ENCODE results near the gene ABCA10.

ABCA10 gene

DNA sequence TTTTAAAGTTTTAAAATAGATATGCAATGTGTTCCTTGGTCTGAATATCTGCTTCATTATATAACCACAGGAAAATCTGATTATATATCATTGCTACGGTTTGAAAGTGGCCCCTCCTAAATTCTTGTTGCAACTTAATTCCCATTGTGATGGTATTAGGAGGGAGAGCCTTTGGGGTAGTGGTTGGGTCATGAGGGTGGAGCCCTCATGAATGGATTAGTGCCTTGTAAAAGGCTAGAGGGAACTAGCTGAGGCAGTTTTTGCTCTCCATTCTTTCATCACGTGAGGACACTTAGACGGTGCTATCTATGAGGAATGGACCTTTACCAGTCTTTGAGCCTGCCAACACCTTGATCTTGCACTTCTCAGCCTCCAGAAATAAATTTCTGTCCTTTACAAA is 94.5 kb downstream of the ABCA10 start:
- no peaks in the 10 kb centered on the region for H3K27me3 ChIP-seq
- H3K27ac ChIP-seq: no peak overlapping the region
- no peak overlapping the region for H3K4me3 ChIP-seq (ENCODE audit: low read depth in 1 of 2, low read length in 1 of 2)
- TF ChIP-seq, protein P1, sequence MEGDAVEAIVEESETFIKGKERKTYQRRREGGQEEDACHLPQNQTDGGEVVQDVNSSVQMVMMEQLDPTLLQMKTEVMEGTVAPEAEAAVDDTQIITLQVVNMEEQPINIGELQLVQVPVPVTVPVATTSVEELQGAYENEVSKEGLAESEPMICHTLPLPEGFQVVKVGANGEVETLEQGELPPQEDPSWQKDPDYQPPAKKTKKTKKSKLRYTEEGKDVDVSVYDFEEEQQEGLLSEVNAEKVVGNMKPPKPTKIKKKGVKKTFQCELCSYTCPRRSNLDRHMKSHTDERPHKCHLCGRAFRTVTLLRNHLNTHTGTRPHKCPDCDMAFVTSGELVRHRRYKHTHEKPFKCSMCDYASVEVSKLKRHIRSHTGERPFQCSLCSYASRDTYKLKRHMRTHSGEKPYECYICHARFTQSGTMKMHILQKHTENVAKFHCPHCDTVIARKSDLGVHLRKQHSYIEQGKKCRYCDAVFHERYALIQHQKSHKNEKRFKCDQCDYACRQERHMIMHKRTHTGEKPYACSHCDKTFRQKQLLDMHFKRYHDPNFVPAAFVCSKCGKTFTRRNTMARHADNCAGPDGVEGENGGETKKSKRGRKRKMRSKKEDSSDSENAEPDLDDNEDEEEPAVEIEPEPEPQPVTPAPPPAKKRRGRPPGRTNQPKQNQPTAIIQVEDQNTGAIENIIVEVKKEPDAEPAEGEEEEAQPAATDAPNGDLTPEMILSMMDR (IDR thresholded peaks at IDR 0.05): no peak
- H3K9me3 ChIP-seq: no peaks in the 10 kb centered on the region
- no peaks in the 10 kb centered on the region for H3K4me1 ChIP-seq (ENCODE audit: control insufficient read depth in 1 of 2, insufficient read depth in 1 of 2, low read depth in 1 of 2, low read length in 1 of 2)
- no peaks in the 10 kb centered on the region for H3K36me3 ChIP-seq

DNA sequence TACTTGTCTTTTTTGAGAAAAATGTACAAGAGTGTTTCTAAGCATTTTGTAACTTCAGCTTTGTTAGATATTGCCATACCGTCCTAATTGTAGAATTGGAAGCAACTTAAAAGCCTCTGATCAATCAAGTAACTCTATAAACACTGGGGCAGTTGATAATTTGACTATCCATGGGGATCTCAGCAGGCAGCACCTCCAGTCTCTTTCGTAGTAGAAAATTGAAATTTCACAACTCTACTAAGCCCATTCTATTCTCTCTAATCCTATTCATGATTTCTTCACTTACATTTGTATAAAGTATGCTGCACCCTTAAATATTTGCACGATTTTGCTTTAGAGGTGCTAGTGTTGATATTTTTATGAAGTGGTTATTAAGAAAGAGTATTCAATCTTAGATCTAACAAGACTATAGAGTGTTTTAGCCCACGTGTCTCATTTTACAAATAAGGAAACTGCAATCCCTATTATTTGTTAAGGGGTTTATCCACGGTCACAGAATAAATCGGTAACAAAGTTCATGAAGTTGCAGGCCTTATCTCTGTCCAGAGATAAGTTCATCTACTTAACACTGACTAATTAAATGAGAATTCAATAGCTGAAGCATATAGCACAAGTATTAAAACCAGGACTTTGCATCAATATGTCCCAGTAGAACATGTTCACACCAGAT is 97.9 kb downstream of the ABCA10 start:
- no peak overlapping the region for H3K4me3 ChIP-seq (ENCODE audit: low read depth in 1 of 2, low read length in 1 of 2)
- TF ChIP-seq, protein P1 (IDR thresholded peaks at IDR 0.05): no peak
- H3K27me3 ChIP-seq: no peaks in the 10 kb centered on the region
- H3K9me3 ChIP-seq: no peaks in the 10 kb centered on the region
- no peaks in the 10 kb centered on the region for H3K4me1 ChIP-seq (ENCODE audit: control insufficient read depth in 1 of 2, insufficient read depth in 1 of 2, low read depth in 1 of 2, low read length in 1 of 2)
- no peak overlapping the region for H3K27ac ChIP-seq
- H3K36me3 ChIP-seq: no peaks in the 10 kb centered on the region

- Histone ChIP-seq H3K27me3 (no peaks in the 10 kb centered on the region), H3K4me1 (ENCODE audit: control insufficient read depth in 1 of 2, insufficient read depth in 1 of 2, low read depth in 1 of 2, low read length in 1 of 2) (no peaks in the 10 kb centered on the region), H3K27ac (no peak overlapping the region), H3K9me3 (no peaks in the 10 kb centered on the region), H3K4me3 (ENCODE audit: low read depth in 1 of 2, low read length in 1 of 2) (no peak overlapping the region), H3K36me3 (no peaks in the 10 kb centered on the region)
- TF ChIP-seq, protein P1 (IDR thresholded peaks at IDR 0.05): no peak
Observed at GRCh38 chr17:69123626-69124025, 105.0 kb downstream of the ABCA10 start.

DNA sequence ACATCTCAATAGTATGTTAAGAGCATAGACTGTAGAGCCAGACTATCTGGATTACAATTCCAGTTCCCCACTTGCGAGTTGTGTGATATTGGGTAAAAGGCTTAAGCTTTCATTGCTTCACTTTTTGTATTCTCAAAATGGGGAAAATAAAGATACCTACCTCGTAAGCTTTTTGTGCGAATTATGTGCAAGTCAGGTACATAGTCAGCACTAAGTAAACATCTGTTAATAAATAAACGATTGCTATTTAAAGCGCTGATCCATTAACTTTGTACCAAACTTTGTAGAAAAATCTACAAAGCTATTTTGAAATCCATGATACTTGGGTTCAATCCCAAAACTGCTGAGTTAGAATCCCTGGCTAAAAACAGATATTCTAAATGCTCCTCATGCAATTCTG is 106.6 kb downstream of the ABCA10 start:
- Histone ChIP-seq H3K27ac (no peak overlapping the region), H3K36me3 (no peaks in the 10 kb centered on the region), H3K4me3 (ENCODE audit: low read depth in 1 of 2, low read length in 1 of 2) (no peak overlapping the region), H3K9me3 (no peaks in the 10 kb centered on the region), H3K4me1 (ENCODE audit: control insufficient read depth in 1 of 2, insufficient read depth in 1 of 2, low read depth in 1 of 2, low read length in 1 of 2) (no peaks in the 10 kb centered on the region), H3K27me3 (no peaks in the 10 kb centered on the region)
- TF ChIP-seq, protein P1 (IDR thresholded peaks at IDR 0.05): no peak

- no peaks in the 10 kb centered on the region for H3K27me3 ChIP-seq
- H3K9me3 ChIP-seq: no peaks in the 10 kb centered on the region
- no peaks in the 10 kb centered on the region for H3K4me1 ChIP-seq (ENCODE audit: control insufficient read depth in 1 of 2, insufficient read depth in 1 of 2, low read depth in 1 of 2, low read length in 1 of 2)
- no peak overlapping the region for H3K4me3 ChIP-seq (ENCODE audit: low read depth in 1 of 2, low read length in 1 of 2)
- H3K36me3 ChIP-seq: no peaks in the 10 kb centered on the region
- TF ChIP-seq, protein P1 (IDR thresholded peaks at IDR 0.05): no peak
- H3K27ac ChIP-seq: no peak overlapping the region
Observed at GRCh38 chr17:69117855-69118784, 110.5 kb downstream of the ABCA10 start.

Measured in neutrophil (primary cell).